Calu3 (cell line): ENCODE measurements around the gene PLEKHA5. TPM values are rescaled to one million over a fixed set of nuclear protein-coding genes. Genes with fewer than 3 reads are reported as not detected.

ENCODE experiments used
- BruUV-seq: library from RNA; stranded (reverse); fragments of 400-500 nt; replicated peaks from 2 replicates; lab custom pipeline; 2021; lab: Mats Ljungman, UMichigan
- CTCF ChIA-PET: fragments of 300-600 bp; sonication (Branson Sonifier 250); formaldehyde crosslinking; loops from one replicate; lab custom pipeline; 2022; ENCODE audit warnings: antibody characterized with exemption; lab: Charles Lee
- DNase-seq: peaks from one replicate; pipeline ENCODE4 v3.0.0; 2022
- H3K27ac Mint-ChIP-seq: one replicate; pipeline ENCODE4 v1.8.0; 2022; ENCODE audit warnings: mixed read lengths; ENCODE audit not compliant: unreplicated experiment
- H3K27me3 Mint-ChIP-seq: one replicate; pipeline ENCODE4 v1.8.0; 2022; ENCODE audit warnings: mixed read lengths; ENCODE audit not compliant: unreplicated experiment
- H3K36me3 Mint-ChIP-seq: one replicate; pipeline ENCODE4 v1.8.0; 2022; ENCODE audit warnings: mild to moderate bottlenecking, moderate library complexity, mixed read lengths; ENCODE audit not compliant: insufficient read depth, unreplicated experiment
- H3K4me1 Mint-ChIP-seq: one replicate; pipeline ENCODE4 v1.8.0; 2022; ENCODE audit warnings: mild to moderate bottlenecking, low read depth, mixed read lengths; ENCODE audit not compliant: unreplicated experiment
- H3K4me3 Mint-ChIP-seq: one replicate; pipeline ENCODE4 v1.8.0; 2022; ENCODE audit warnings: mild to moderate bottlenecking, low read depth, moderate library complexity, mixed read lengths; ENCODE audit not compliant: unreplicated experiment
- H3K9me3 Mint-ChIP-seq: one replicate; pipeline ENCODE4 v1.8.0; 2022; ENCODE audit warnings: low read depth, mixed read lengths; ENCODE audit not compliant: unreplicated experiment
- CTCF ChIP-seq: fragments of 200-600 bp; IDR thresholded peaks from one replicate; pipeline ENCODE4 v1.8.0; 2022; ENCODE audit warnings: antibody characterized with exemption; ENCODE audit not compliant: unreplicated experiment
- intact Hi-C: fragments of 100-400 bp; cut with micrococcal nuclease; formaldehyde crosslinking; loops from one replicate; pipeline ENCODE4 v1.10.0; 2022; ENCODE audit not compliant: unreplicated experiment
- total RNA-seq: library from RNA; stranded (reverse); gene quantifications from 2 replicates; pipeline ENCODE4 v1.2.3, GENCODE V29; 2022

PLEKHA5 gene
- total RNA-seq, 1 experiment from 2014 or later, result 57.9 TPM

- no peak for TF ChIP-seq CTCF
- Mint-ChIP-seq H3K27ac (no peak overlapping the region), H3K9me3 (no peaks in the 10 kb centered on the region), H3K27me3 (no peaks in the 10 kb centered on the region), H3K36me3 (peaks cover 4% of the 10 kb centered on the region), H3K4me3 (no peak overlapping the region), H3K4me1 (no peaks in the 10 kb centered on the region)
- BruUV-seq, result no TSS peak
- CTCF ChIA-PET, result no interaction called here
- intact Hi-C loops, result no loop called here
- DNase-seq, result no peak
Measured at GRCh38 chr12:19260135-19260534, 130.6 kb downstream of the PLEKHA5 start.

GRCh38 chr12:19261773-19262172, 132.2 kb downstream of the PLEKHA5 start:
- Mint-ChIP-seq H3K4me3 (no peak overlapping the region), H3K9me3 (no peaks in the 10 kb centered on the region), H3K27me3 (no peaks in the 10 kb centered on the region), H3K27ac (no peak overlapping the region), H3K36me3 (peaks cover 4% of the 10 kb centered on the region), H3K4me1 (no peaks in the 10 kb centered on the region)
- CTCF ChIA-PET, result no interaction called here
- intact Hi-C loops, result no loop called here
- no TSS peak for BruUV-seq
- TF ChIP-seq CTCF, result no peak
- DNase-seq, result no peak

- Mint-ChIP-seq H3K4me1 (no peaks in the 10 kb centered on the region), H3K27ac (no peak overlapping the region), H3K4me3 (no peak overlapping the region), H3K27me3 (no peaks in the 10 kb centered on the region), H3K9me3 (no peaks in the 10 kb centered on the region), H3K36me3 (peaks cover 4% of the 10 kb centered on the region)
- DNase-seq, result no peak
- BruUV-seq, result no TSS peak
- TF ChIP-seq CTCF, result no peak
- CTCF ChIA-PET, result interaction anchor here (0.6 kb wide), 1 partner anchor 157 kb away, joined by 3 read pairs; no protein-coding TSS in a partner anchor
- intact Hi-C loops, result no loop called here
Measured at GRCh38 chr12:19263672-19264071, 134.1 kb downstream of the PLEKHA5 start.

- no peak for TF ChIP-seq CTCF
- CTCF ChIA-PET, result interaction anchor here (1.1 to 1.2 kb wide), 3 partner anchors 8 to 843 kb away, joined by 3 read pairs; no protein-coding TSS in a partner anchor
- no TSS peak for BruUV-seq
- H3K27me3 Mint-ChIP-seq, result no peaks in the 10 kb centered on the region
- peak; percentile 81 for DNase-seq
- H3K36me3 Mint-ChIP-seq, result peaks cover 26% of the 10 kb centered on the region
- peak overlapping the region; percentile 19 for H3K4me3 Mint-ChIP-seq
- no peaks in the 10 kb centered on the region for H3K9me3 Mint-ChIP-seq
- H3K4me1 Mint-ChIP-seq, result peaks cover 27% of the 10 kb centered on the region
- peak overlapping the region; percentile 6 for H3K27ac Mint-ChIP-seq
- intact Hi-C loops, result no loop called here
Measured at GRCh38 chr12:19273482-19274330, 144.2 kb downstream of the PLEKHA5 start.
